HepG2 (cell line): ENCODE data around the gene TLK1. TPM values are rescaled to one million over a fixed set of nuclear protein-coding genes. Genes with fewer than 3 reads are reported as not detected.

Source experiments
- ARNTL ChIP-seq: sonication (generic); formaldehyde crosslinking; IDR thresholded peaks from 2 replicates; pipeline ENCODE4 v1.4.0; 2020; ENCODE audit warnings: mild to moderate bottlenecking, missing genetic modification reagents
- DPF2 ChIP-seq: sonication (generic); formaldehyde crosslinking; IDR thresholded peaks from 2 replicates; pipeline ENCODE4 v1.4.0; 2020; ENCODE audit warnings: mild to moderate bottlenecking, low read depth, missing genetic modification reagents, borderline replicate concordance
- FOXA1 ChIP-seq, 2 experiments: fragments of 450-650 bp in 1 of 2; sonication (generic) in 1 of 2; formaldehyde crosslinking in 1 of 2; IDR thresholded peaks; 2 replicates each; pipeline versions ENCODE4 v1.4.0 to v1.6.1; 2016 to 2020; ENCODE audit warnings: missing genetic modification reagents in 1 of 2
- GRHL1 ChIP-seq: sonication (generic); formaldehyde crosslinking; conservative IDR thresholded peaks from 2 replicates; pipeline ENCODE4 v1.8.0; 2022; ENCODE audit warnings: missing genetic modification reagents
- KMT2A ChIP-seq: sonication (generic); formaldehyde crosslinking; IDR thresholded peaks from 2 replicates; pipeline ENCODE4 v1.4.0; 2020; ENCODE audit warnings: missing genetic modification reagents
- MLX ChIP-seq: IDR thresholded peaks from 2 replicates; pipeline ENCODE4 v1.6.1; 2016
- PBX3 ChIP-seq: sonication (generic); formaldehyde crosslinking; IDR thresholded peaks from 2 replicates; pipeline ENCODE4 v1.8.1; 2023; ENCODE audit warnings: missing genetic modification reagents, inconsistent platforms, borderline replicate concordance
- REPIN1 ChIP-seq: sonication (generic); formaldehyde crosslinking; IDR thresholded peaks from 2 replicates; pipeline ENCODE4 v1.8.0; 2022; ENCODE audit warnings: missing genetic modification reagents, low read depth, mild to moderate bottlenecking, borderline replicate concordance
- SOX6 ChIP-seq, 2 experiments: fragments of 450-650 bp in 1 of 2; sonication (generic) in 1 of 2; formaldehyde crosslinking in 1 of 2; IDR thresholded peaks; 2 replicates each; pipeline versions ENCODE4 v1.4.0 to v1.6.1; 2017 to 2020; ENCODE audit warnings: antibody characterized with exemption in 1 of 2, mild to moderate bottlenecking in 1 of 2, missing genetic modification reagents in 1 of 2
- SRSF1 ChIP-seq: fragments of 200-400 bp; formaldehyde crosslinking; optimal IDR thresholded peaks from 2 replicates; pipeline ENCODE3; 2017; ENCODE audit warnings: mild to moderate bottlenecking, low read depth, low read length, moderate library complexity
- YY1 ChIP-seq: IDR thresholded peaks from 2 replicates; pipeline ENCODE4 v1.6.1; 2011; ENCODE audit warnings: low read length, low read depth, moderate library complexity, mild to moderate bottlenecking; ENCODE audit not compliant: insufficient read depth, insufficient replicate concordance
- ZBTB33 ChIP-seq: sonication (generic); formaldehyde crosslinking; IDR thresholded peaks from 2 replicates; pipeline ENCODE4 v1.4.0; 2020; ENCODE audit warnings: missing genetic modification reagents
- ZNF10 ChIP-seq: sonication (generic); formaldehyde crosslinking; IDR thresholded peaks from 2 replicates; pipeline ENCODE4 v1.4.0; 2020; ENCODE audit warnings: mild to moderate bottlenecking, low read depth, missing genetic modification reagents, borderline replicate concordance
- ZNF367 ChIP-seq: sonication (generic); formaldehyde crosslinking; IDR thresholded peaks from 2 replicates; pipeline ENCODE4 v1.4.0; 2020; ENCODE audit warnings: missing genetic modification reagents, borderline replicate concordance
- ZNF441 ChIP-seq: sonication (generic); formaldehyde crosslinking; IDR thresholded peaks from 2 replicates; pipeline ENCODE4 v1.7.0; 2021; ENCODE audit warnings: missing genetic modification reagents, borderline replicate concordance
- ZNF558 ChIP-seq: sonication (generic); formaldehyde crosslinking; IDR thresholded peaks from 2 replicates; pipeline ENCODE4 v1.9.0; 2022; ENCODE audit warnings: mild to moderate bottlenecking, missing genetic modification reagents, borderline replicate concordance
- ZNF607 ChIP-seq: sonication (generic); formaldehyde crosslinking; IDR thresholded peaks from 2 replicates; pipeline ENCODE4 v1.5.1; 2020; ENCODE audit warnings: missing genetic modification reagents, mild to moderate bottlenecking, borderline replicate concordance
- ZNF770 ChIP-seq: sonication (generic); formaldehyde crosslinking; IDR thresholded peaks from 2 replicates; pipeline ENCODE4 v1.5.0; 2020; ENCODE audit warnings: mild to moderate bottlenecking, missing genetic modification reagents
- ZNF883 ChIP-seq: sonication (generic); formaldehyde crosslinking; IDR thresholded peaks from 2 replicates; pipeline ENCODE4 v1.5.1; 2020; ENCODE audit warnings: mild to moderate bottlenecking, missing genetic modification reagents; ENCODE audit errors: not compliant biosample characterization
- polyA plus RNA-seq, 8 experiments: library from polyadenylated mRNA; depleted of rRNA in 3 of 8; stranded (reverse) in 7 of 8; unstranded in 1 of 8; fragments of >200 nt; fragmentation: Illumina TruSeq in 4 of 8; extraction: Trizol in 4 of 8; gene quantifications; 2 replicates each; pipeline versions ENCODE4 v1.2.1 to v1.2.3, GENCODE V29; 2011 to 2016; ENCODE audit warnings: low read depth in 4 of 8, missing spikeins in 1 of 8, mixed read lengths in 1 of 8; ENCODE audit not compliant: insufficient read depth in 1 of 8
- total RNA-seq, 5 experiments: library from RNA; depleted of rRNA; stranded (reverse); fragments of >200 nt; fragmentation: Illumina TruSeq; extraction: Trizol; gene quantifications; 2 replicates each; pipeline ENCODE4 v1.2.3, GENCODE V29; 2016; ENCODE audit warnings: low read depth in 1 of 5

TLK1 gene
- total and polyA plus RNA-seq, 2 of the 13 experiments (the other 11 are each of a cell fraction or from before 2014, with no cell fraction given): 16.8 to 28.7 TPM

GRCh38 chr2:170973492-170974303 lies 187.0 kb downstream of the TLK1 start (continued):
- TF ChIP-seq ZNF770 (CRISPR knock-in tag) (peak; percentile 36; the same call in 1 of the 2 replicates), YY1 (peak; percentile 92), ZNF607 (CRISPR knock-in tag) (peak; percentile 95; the same call in 1 of the 2 replicates), KMT2A (CRISPR knock-in tag) (no peak), PBX3 (CRISPR knock-in tag) (no peak), ZNF441 (CRISPR knock-in tag) (peak; percentile 48; the same call in 1 of the 2 replicates), MLX (CRISPR knock-in tag) (no peak), GRHL1 (no peak), DPF2 (CRISPR knock-in tag) (0 out of 2 replicates have a peak, but pooled peaks have one; percentile 7), SRSF1 (peak; percentile 83), ZNF367 (CRISPR knock-in tag) (0 out of 2 replicates have a peak, but pooled peaks have one; percentile 16), REPIN1 (CRISPR knock-in tag) (peak; percentile 64; the same call in 1 of the 2 replicates), ARNTL (CRISPR knock-in tag) (peak; percentile 2; the same call in 1 of the 2 replicates), ZNF558 (CRISPR knock-in tag) (no peak; the same call in 1 of the 2 replicates), FOXA1 (IDR thresholded peaks at IDR 0.05) (no peak), FOXA1 (CRISPR knock-in tag; IDR thresholded peaks at IDR 0.05) (no peak), ZBTB33 (peak; percentile 73), ZNF883 (CRISPR knock-in tag) (peak; percentile 69), SOX6 (IDR thresholded peaks at IDR 0.05) (no peak), SOX6 (CRISPR knock-in tag; IDR thresholded peaks at IDR 0.05) (peak; percentile 58; the same call in 1 of the 2 replicates), ZNF10 (CRISPR knock-in tag) (no peak)
